Ovary (tissue), 9 donors: Measurements from ENCODE around the gene NFYB. TPM values are rescaled to one million over a fixed set of nuclear protein-coding genes. Genes with fewer than 3 reads are reported as not detected.

Experiments used
- DNase-seq, 5 donors: peaks; one replicate each; pipeline ENCODE4 v3.0.0-alpha.2; 2019 to 2020
- H3K27ac ChIP-seq, 2 donors: fragments of 200-600 bp; one replicate each; pipeline versions ENCODE4 v1.5.1 to v1.8.0; 2019 to 2022
- H3K27me3 ChIP-seq: fragments of 200-600 bp; one replicate; pipeline ENCODE4 v1.8.0; 2022
- H3K36me3 ChIP-seq: fragments of 200-600 bp; sonication (generic); one replicate; pipeline ENCODE4 v1.5.1; 2019
- H3K4me1 ChIP-seq: one replicate; pipeline ENCODE4 v1.8.1; 2013; ENCODE audit warnings: mild to moderate bottlenecking, moderate library complexity; ENCODE audit not compliant: insufficient read depth
- H3K4me3 ChIP-seq: fragments of 200-600 bp; sonication (generic); one replicate; pipeline ENCODE4 v1.5.1; 2017
- H3K9me3 ChIP-seq, 2 donors: fragments of 200-600 bp in 1 of 2; sonication (generic) in 1 of 2; one replicate each; pipeline versions ENCODE4 v1.5.1 to v1.8.1; 2013 to 2019; ENCODE audit warnings: mild to moderate bottlenecking in 1 of 2, moderate library complexity in 1 of 2
- EP300 ChIP-seq: sonication (generic); formaldehyde crosslinking; IDR thresholded peaks from one replicate; pipeline ENCODE4 v1.6.1; 2017; ENCODE audit warnings: antibody characterized with exemption
- POLR2A ChIP-seq: fragments of 450-650 bp; IDR thresholded peaks from one replicate; pipeline ENCODE4 v1.6.1; 2017; ENCODE audit warnings: antibody characterized with exemption, mild to moderate bottlenecking, moderate library complexity
- WGBS, 3 donors: extraction: QIAGEN DNeasy Blood & Tissue Kit in 1 of 3; methylation state at CpG; one replicate each; pipeline versions ENCODE4 v1.1.5 to v1.1.7; 2013 to 2017; 5-methylcytosine and 5-hydroxymethylcytosine counted together
- intact Hi-C, 4 donors: fragments of 100-400 bp; cut with DNase I; formaldehyde crosslinking; loops; one replicate each; pipeline versions ENCODE4 v1.11.0 to v1.15.1; 2022 to 2023
- polyA plus RNA-seq, 2 donors: library from polyadenylated mRNA; stranded (reverse); fragments of 200-250 nt in 1 of 2; fragments of 350-450 nt in 1 of 2; fragmentation: Illumina TruSeq in 1 of 2; extraction: RNeasy Lipid Tissue Mini Kit (QIAGEN cat#74804) in 1 of 2; gene quantifications; one replicate each; pipeline ENCODE4 v1.2.3, GENCODE V29; 2013 to 2014
- total RNA-seq, 7 donors: library from RNA; depleted of rRNA in 2 of 7; stranded (reverse); fragments of >200 nt in 2 of 7; fragmentation: NEBNext Ultra II Directional in 3 of 7; extraction: Animal tissue kit (Norgen Biotek cat#: 25700) in 3 of 7; gene quantifications; one replicate each; pipeline versions ENCODE4 v1.1.0 to v1.2.4, GENCODE V29; 2016 to 2023
- TF ChIP-seq, protein P1 (sequence below), 3 donors: fragments of 450-650 bp in 2 of 3; fragments of 200-600 bp in 1 of 3; IDR thresholded peaks; one replicate each; pipeline versions ENCODE4 v1.5.1 to v1.8.0; 2016 to 2022; ENCODE audit warnings: antibody characterized with exemption in 3 of 3, mild to moderate bottlenecking in 1 of 3
- donor health status: DM: no; HTN: no; CAD: no; lungs with moderate emphysema.
- donor health status: DM: no; HTN: no; CAD: no.
- donor health status: Bipolar disorder and iron deficiency.
- donor health status: DM: yes; HTN: yes; CAD: no.
- donor health status: DM: no; HTN: no; CAD: no.
- donor health status: DM: yes; HTN: yes; CAD: no.

Gene NFYB
- total and polyA plus RNA-seq, 9 donors: 23.7 to 39.1 (median 29.5) TPM

DNA sequence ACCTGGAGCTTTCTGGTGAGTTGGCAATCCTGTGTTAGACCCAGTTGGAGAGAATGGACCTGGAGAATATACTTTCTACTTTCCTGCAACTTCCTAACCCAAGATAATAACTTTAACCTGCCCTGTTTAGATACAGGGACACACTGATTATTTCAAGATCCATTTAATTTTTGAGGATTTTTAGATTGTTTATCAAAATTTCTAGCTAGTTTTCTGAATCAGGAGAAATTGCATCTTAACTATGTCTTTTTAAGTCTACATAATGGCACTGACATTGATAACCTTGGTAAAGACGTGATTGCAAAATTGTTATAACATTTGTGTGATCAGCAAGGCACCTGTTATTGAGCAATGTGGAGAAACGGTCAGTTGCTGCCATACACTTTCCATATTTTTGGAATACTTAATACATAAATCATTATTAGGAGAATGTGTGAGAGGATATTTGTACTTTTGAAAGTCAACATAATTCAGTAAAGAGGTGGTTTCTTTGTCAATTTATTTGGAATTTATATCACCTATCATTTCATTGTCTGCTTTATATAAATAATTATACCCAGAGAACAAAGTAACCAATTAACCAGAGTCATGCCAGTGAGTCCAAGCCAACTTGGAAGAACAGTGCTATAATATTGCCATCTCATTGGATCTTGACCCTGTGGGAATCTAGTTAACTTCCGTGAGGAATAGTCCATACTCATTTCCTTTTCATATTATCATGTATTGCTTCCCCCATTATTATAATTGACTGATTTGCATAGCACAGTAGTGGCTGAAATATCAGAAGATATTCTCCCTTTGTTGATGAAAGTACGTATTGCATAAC is 28.4 kb downstream of the NFYB start:
- TF ChIP-seq EP300: no peak
- TF ChIP-seq, protein P1, sequence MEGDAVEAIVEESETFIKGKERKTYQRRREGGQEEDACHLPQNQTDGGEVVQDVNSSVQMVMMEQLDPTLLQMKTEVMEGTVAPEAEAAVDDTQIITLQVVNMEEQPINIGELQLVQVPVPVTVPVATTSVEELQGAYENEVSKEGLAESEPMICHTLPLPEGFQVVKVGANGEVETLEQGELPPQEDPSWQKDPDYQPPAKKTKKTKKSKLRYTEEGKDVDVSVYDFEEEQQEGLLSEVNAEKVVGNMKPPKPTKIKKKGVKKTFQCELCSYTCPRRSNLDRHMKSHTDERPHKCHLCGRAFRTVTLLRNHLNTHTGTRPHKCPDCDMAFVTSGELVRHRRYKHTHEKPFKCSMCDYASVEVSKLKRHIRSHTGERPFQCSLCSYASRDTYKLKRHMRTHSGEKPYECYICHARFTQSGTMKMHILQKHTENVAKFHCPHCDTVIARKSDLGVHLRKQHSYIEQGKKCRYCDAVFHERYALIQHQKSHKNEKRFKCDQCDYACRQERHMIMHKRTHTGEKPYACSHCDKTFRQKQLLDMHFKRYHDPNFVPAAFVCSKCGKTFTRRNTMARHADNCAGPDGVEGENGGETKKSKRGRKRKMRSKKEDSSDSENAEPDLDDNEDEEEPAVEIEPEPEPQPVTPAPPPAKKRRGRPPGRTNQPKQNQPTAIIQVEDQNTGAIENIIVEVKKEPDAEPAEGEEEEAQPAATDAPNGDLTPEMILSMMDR (IDR thresholded peaks at IDR 0.05): peak in 1 of 3 donors; percentile 1
- intact Hi-C loops: loop anchor here in 2 of 4 donors (10.0 kb wide), 2 partner anchors 65 to 225 kb away; no protein-coding TSS in a partner anchor
- Histone ChIP-seq H3K4me1 (no peaks in the 10 kb centered on the region), H3K4me3 (no peak overlapping the region), H3K36me3 (no peaks in the 10 kb centered on the region), H3K27me3 (no peaks in the 10 kb centered on the region), H3K9me3 (no peaks in the 10 kb centered on the region), H3K27ac (no peak overlapping the region)
- DNase-seq: no peak
- 69 to 85% (median 75%) methylated on average over 4 of the region's 4 CpGs for WGBS, 3 donors

DNA sequence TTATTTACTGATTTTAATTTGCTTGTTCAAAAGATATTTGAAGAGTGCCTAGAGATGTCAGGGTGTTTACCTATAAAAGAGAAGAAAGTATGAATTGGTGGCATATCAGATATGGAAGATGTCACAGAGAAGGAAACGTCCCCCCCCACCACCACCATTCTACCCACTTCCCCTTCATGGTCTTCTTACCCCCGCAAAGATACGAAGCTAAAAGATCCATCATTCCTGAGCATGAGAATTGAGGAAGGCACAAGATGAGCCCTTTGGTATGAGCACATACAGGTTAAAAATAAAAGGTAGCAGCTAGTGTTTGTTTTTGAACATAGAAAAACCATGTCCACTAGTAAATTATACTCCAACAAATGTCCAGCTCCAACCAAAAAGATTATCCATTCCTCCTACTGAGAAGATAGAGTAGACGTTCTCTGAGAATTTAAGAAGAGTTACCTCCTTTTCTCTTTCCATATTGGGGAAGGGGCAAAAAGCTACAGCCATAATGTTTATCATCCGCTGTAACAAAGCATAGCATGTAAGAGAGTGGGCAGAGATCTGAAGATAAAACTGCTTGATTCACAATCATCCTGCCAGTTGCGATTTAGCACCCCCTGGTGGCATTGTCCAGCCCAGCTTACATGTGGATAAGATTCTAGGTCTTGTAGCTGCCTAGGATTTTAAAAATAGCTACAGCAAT is 29.1 kb downstream of the NFYB start:
- Histone ChIP-seq H3K4me1 (no peaks in the 10 kb centered on the region), H3K4me3 (no peak overlapping the region), H3K27me3 (no peaks in the 10 kb centered on the region), H3K9me3 (no peaks in the 10 kb centered on the region), H3K27ac (no peak overlapping the region), H3K36me3 (no peaks in the 10 kb centered on the region)
- peak; percentile 32 to 67 (median 54) for DNase-seq
- WGBS, 3 donors: 57 to 67% (median 64%) methylated on average over 6 of the region's 6 CpGs
- TF ChIP-seq, protein P1 (IDR thresholded peaks at IDR 0.05): peak; percentile 36 to 60 (median 49)
- TF ChIP-seq EP300: no peak
- no peak for TF ChIP-seq POLR2A
- intact Hi-C loops: loop anchor here in 2 of 4 donors (10.0 kb wide), 2 partner anchors 64 to 224 kb away; no protein-coding TSS in a partner anchor

DNA sequence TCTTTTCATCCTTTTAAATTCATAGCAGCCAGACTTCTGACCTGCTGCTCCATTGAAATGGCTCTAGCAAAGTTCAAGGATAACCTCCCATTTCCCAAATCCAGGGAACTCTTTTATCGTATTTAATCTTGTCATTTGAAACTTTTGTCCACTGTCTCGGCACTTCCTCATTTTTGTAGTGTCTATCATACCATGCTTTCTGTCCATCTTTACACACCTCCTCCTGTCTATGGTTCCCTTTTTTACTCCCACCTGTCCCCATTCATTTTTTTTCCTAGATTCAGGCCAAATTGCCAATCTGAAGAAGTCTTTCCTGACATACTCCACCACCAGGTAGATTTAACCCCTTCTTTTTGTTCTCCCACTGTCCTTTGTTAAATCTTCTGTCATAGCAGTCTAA is 31.0 kb downstream of the NFYB start:
- Histone ChIP-seq H3K27me3 (no peaks in the 10 kb centered on the region), H3K36me3 (no peaks in the 10 kb centered on the region), H3K9me3 (no peaks in the 10 kb centered on the region), H3K4me3 (no peak overlapping the region), H3K4me1 (no peaks in the 10 kb centered on the region), H3K27ac (no peak overlapping the region)
- TF ChIP-seq, protein P1 (IDR thresholded peaks at IDR 0.05): no peak
- no peak for TF ChIP-seq POLR2A
- no peak for TF ChIP-seq EP300
- DNase-seq: no peak
- WGBS, 3 donors: 89 to 96% (median 91%) methylated on average over 2 of the region's 2 CpGs
- intact Hi-C loops: loop anchor here in 2 of 4 donors (10.0 kb wide), 2 partner anchors 62 to 222 kb away; no protein-coding TSS in a partner anchor

DNA sequence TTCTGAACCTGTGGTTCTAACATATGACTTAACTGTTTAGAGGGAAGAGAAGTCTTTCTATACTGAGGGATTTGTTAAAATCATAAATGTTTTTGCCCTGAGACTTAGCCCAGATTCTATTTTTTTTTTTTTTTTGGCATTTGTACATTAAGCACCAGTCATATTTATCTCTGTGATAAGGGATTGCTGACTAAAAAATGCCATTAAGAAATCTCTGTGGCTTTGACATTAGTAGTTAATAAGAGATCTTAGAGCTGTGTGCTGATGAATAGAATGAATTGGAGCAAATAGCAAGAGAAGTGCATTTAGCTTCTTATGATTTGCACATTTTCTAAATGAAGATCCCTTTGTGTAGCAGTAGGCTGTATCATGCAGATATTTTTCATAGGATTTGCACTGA is 32.5 kb downstream of the NFYB start:
- intact Hi-C loops: loop anchor here in 2 of 4 donors (10.0 kb wide), 2 partner anchors 61 to 221 kb away; no protein-coding TSS in a partner anchor
- Histone ChIP-seq H3K27me3 (no peaks in the 10 kb centered on the region), H3K4me3 (no peak overlapping the region), H3K9me3 (no peaks in the 10 kb centered on the region), H3K4me1 (no peaks in the 10 kb centered on the region), H3K36me3 (no peaks in the 10 kb centered on the region), H3K27ac (no peak overlapping the region)
- no peak for DNase-seq
- TF ChIP-seq EP300 (no peak), POLR2A (no peak)
- TF ChIP-seq, protein P1 (IDR thresholded peaks at IDR 0.05): no peak
